RWPE2 (cell line): ENCODE data around the gene S1PR4.
"Not testable (repeated sequence)": the region's sequence is repeated elsewhere in the genome, so short reads cannot be mapped to it uniquely, and the experiment has no call there.

Source experiments
- ATAC-seq: fragments of 200-7000 bp; cut with Tn5 transposase; 3 replicates; pipeline ENCODE4 v1.9.1; 2021; ENCODE audit warnings: low read depth
- DNase-seq: peaks from one replicate; pipeline ENCODE4 v3.0.0-alpha.2; 2020; ENCODE audit warnings: low spot score
- H3K27ac ChIP-seq: fragments of 450-650 bp; 2 replicates; pipeline ENCODE4 v1.5.1; 2017; ENCODE audit warnings: mild to moderate bottlenecking; ENCODE audit not compliant: poor library complexity, severe bottlenecking
- H3K27me3 ChIP-seq: fragments of 250-450 bp; sonication (Bioruptor Pico); 2 replicates; pipeline ENCODE4 v1.5.1; 2021; ENCODE audit warnings: mild to moderate bottlenecking, moderate library complexity; ENCODE audit not compliant: insufficient read depth, poor library complexity, severe bottlenecking
- H3K36me3 ChIP-seq: fragments of 250-450 bp; sonication (Bioruptor Pico); 2 replicates; pipeline ENCODE4 v1.5.1; 2020; ENCODE audit warnings: low read depth, mild to moderate bottlenecking, moderate library complexity
- H3K4me1 ChIP-seq: fragments of 250-450 bp; sonication (Bioruptor Pico); 2 replicates; pipeline ENCODE4 v1.5.1; 2021; ENCODE audit warnings: mild to moderate bottlenecking, moderate library complexity; ENCODE audit not compliant: insufficient read depth, poor library complexity, severe bottlenecking
- H3K4me3 ChIP-seq: fragments of 250-450 bp; sonication (Bioruptor Pico); 2 replicates; pipeline ENCODE4 v1.5.1; 2021; ENCODE audit warnings: mild to moderate bottlenecking, moderate library complexity; ENCODE audit not compliant: severe bottlenecking
- H3K9me3 ChIP-seq: fragments of 250-450 bp; sonication (Bioruptor Pico); 2 replicates; pipeline ENCODE4 v1.5.1; 2021; ENCODE audit warnings: mild to moderate bottlenecking, moderate library complexity; ENCODE audit not compliant: severe bottlenecking
- TF ChIP-seq, protein P1 (sequence below): fragments of 450-650 bp; IDR thresholded peaks from one replicate; pipeline ENCODE4 v1.5.1; 2017; ENCODE audit warnings: mild to moderate bottlenecking, moderate library complexity; ENCODE audit not compliant: poor library complexity, severe bottlenecking

Gene S1PR4

DNA sequence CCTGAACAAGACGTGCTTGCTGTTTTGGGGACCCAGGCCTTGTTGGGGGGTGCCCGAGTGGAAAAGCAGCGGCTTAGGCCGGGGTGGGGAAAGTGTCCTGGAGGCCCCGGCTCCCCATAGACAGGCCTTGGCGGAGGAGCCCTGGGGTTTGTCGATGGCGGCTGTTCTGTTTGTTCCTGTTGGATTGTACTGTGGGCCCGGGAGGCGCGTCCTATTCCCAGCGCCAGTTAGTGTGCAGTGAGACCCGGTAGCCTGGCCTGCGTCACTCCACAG, 18.3 kb downstream of the S1PR4 start:
- Histone ChIP-seq H3K36me3 (peaks cover 7% of the 10 kb centered on the region), H3K27ac (no peak overlapping the region), H3K27me3 (no peaks in the 10 kb centered on the region), H3K4me3 (no peak overlapping the region), H3K4me1 (no peaks in the 10 kb centered on the region), H3K9me3 (no peaks in the 10 kb centered on the region)
- TF ChIP-seq, protein P1, sequence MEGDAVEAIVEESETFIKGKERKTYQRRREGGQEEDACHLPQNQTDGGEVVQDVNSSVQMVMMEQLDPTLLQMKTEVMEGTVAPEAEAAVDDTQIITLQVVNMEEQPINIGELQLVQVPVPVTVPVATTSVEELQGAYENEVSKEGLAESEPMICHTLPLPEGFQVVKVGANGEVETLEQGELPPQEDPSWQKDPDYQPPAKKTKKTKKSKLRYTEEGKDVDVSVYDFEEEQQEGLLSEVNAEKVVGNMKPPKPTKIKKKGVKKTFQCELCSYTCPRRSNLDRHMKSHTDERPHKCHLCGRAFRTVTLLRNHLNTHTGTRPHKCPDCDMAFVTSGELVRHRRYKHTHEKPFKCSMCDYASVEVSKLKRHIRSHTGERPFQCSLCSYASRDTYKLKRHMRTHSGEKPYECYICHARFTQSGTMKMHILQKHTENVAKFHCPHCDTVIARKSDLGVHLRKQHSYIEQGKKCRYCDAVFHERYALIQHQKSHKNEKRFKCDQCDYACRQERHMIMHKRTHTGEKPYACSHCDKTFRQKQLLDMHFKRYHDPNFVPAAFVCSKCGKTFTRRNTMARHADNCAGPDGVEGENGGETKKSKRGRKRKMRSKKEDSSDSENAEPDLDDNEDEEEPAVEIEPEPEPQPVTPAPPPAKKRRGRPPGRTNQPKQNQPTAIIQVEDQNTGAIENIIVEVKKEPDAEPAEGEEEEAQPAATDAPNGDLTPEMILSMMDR = no peak
- no peak for DNase-seq
- no peak for ATAC-seq

DNA sequence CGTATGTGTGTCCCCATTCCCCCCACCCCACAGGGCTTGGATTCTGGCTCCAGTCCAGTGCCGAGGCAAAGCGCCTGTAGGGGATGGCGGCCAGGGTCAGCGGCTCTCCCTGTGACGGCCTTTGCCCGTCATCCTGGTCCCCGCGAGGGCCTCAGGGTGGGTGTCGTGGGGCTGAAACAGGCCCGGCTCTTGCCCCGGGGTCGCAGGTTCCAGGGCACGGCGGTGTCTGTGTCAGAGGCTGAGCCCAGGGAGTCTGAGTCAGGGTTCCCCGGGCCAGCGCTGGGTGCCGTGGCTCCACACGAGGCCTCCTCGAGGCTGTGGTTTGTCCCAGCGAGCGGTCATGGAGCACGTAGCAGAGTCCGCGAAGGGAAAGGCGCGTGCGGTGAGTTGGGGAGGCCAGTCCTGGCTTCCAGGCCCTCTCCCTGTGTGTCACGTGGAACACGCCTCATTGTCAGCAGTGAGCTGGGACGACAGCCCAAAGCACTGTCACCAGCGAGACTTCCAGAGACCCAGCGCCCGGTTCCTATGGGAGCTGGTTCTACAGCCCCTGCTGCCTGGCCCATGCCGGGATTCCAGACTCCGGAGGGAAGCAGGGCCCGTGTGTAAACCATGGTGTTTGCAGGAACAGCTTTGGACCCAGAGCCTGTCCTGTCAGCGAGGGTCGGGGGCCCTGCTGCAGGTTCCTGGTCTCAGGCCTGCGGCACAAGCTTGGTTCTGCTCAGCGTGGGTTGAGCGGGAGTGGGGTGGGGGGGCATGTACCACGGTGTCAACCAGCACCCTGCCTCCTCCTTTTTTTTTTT, 20.5 kb downstream of the S1PR4 start:
- H3K27me3 ChIP-seq = no peaks in the 10 kb centered on the region
- TF ChIP-seq, protein P1 = no peak
- no peak for DNase-seq
- no peaks in the 10 kb centered on the region for H3K9me3 ChIP-seq
- no peaks in the 10 kb centered on the region for H3K36me3 ChIP-seq
- no peak overlapping the region for H3K4me3 ChIP-seq
- ATAC-seq = no peak
- no peak overlapping the region for H3K27ac ChIP-seq
- no peaks in the 10 kb centered on the region for H3K4me1 ChIP-seq

DNA sequence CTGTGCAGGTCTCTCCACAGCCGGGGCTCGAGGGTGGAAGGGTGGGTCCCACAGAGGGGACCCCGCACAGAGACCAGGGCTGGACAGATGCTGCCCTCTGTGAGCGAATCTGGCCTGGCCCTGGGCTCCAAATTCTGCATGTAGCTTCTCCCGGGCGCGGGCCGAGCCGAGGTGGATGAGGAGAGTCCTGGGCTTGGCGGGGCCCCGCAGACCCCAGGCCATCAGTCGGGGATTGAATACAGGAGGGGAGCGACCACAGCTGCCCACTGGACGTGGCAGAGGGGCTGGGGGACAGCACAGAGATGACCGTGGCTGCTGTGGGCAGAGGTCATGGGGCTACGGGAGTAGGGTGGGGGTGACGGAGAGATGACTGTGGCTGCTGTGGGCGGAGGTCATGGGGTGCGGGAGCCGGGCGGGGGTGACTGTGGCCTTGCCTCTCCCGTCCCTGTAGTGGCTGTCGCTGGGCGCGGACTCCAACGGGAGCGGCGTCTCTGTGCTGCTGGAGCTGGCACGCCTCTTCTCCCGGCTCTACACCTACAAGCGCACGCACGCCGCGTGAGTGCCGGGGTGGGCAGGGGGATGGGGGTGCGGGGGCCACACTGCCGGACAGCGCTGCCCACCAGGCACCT, 22.6 kb downstream of the S1PR4 start:
- ATAC-seq = no peak
- Histone ChIP-seq H3K27me3 (no peaks in the 10 kb centered on the region), H3K27ac (no peak overlapping the region), H3K4me3 (no peak overlapping the region), H3K36me3 (peaks cover 7% of the 10 kb centered on the region; the same call in 1 of the 2 replicates), H3K9me3 (no peaks in the 10 kb centered on the region), H3K4me1 (no peaks in the 10 kb centered on the region)
- DNase-seq = no peak
- TF ChIP-seq, protein P1 = no peak

DNA sequence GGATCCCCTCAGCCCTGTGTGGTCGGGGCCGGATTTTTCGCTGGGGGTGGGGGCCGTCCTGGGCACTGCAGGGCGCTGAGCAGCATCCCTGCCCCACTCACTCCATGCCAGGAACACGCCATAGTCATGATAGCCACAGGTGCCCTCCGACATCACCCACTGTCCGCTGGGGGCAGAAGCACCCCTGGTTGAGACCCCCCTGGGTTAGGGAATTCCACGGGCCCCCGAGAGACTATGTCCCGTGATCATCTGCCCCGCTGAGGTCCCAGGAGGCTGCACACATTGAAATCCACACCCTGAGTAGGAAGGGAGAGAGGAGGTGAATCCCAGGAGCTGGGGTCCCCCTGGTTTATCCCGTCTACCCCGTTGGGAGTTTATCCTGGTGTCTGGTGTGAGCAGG, 23.3 kb downstream of the S1PR4 start:
- ATAC-seq = no peak
- Histone ChIP-seq H3K4me3 (no peak overlapping the region), H3K27ac (no peak overlapping the region), H3K36me3 (peaks cover 15% of the 10 kb centered on the region), H3K27me3 (no peaks in the 10 kb centered on the region), H3K4me1 (no peaks in the 10 kb centered on the region), H3K9me3 (no peaks in the 10 kb centered on the region)
- TF ChIP-seq, protein P1 = no peak
- DNase-seq = no peak

DNA sequence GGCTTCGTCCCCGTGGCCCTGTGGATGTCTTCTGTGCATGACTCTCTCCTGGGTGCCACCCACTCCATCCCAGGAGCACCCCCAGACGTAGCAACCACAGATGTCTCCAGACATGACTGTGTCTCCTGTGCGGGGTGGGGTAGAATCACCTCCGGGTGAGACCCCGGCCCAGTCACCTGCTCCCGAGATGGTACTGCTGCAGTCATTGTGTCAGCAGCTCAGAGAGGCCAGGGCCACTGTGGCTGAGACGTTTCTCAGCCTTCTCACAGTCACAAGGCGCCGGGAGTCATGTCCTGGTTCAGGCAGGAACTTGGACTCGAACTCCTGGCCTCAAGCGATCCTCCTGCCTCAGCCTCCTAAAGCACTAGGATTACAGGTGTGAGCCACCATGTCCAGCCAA, 23.8 kb downstream of the S1PR4 start:
- no peaks in the 10 kb centered on the region for H3K4me1 ChIP-seq
- no peak overlapping the region for H3K4me3 ChIP-seq
- H3K36me3 ChIP-seq = peaks cover 19% of the 10 kb centered on the region
- DNase-seq (no peak), ATAC-seq (no peak)
- TF ChIP-seq, protein P1 = no peak
- H3K9me3 ChIP-seq = no peaks in the 10 kb centered on the region
- H3K27me3 ChIP-seq = no peaks in the 10 kb centered on the region
- H3K27ac ChIP-seq = no peak overlapping the region

DNA sequence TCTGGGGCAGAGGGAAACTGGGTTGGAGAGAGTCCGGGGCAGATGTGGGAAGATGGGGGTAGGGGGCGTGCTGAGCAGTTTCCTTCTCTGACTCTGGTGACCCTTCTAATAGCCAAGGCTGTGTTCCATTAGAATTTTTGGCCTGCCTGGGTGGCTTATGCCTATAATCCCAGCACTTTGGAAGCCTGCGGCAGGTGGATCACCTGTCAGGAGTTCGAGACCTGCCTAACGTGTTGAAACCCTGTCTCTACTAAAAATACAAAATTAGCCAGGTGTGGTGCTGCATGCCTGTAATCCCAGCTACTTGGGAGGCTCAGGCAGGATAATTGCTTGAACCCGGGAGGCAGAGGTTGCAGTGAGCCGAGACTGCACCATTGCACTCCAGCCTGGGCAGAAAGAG, 24.3 kb downstream of the S1PR4 start:
- not testable (repeated sequence) for DNase-seq, H3K27me3 ChIP-seq, H3K4me3 ChIP-seq, H3K4me1 ChIP-seq, H3K27ac ChIP-seq, H3K9me3 ChIP-seq, ATAC-seq
- peaks cover 23% of the 10 kb centered on the region for H3K36me3 ChIP-seq
